H1 (cell line): ENCODE results near the gene CSNK1A1.

ENCODE experiments used
- ATF3 ChIP-seq: IDR thresholded peaks from 2 replicates; pipeline ENCODE4 v1.6.1; 2011; ENCODE audit warnings: low read depth, mild to moderate bottlenecking, low read length; ENCODE audit not compliant: insufficient read depth
- CHD1 ChIP-seq: IDR thresholded peaks from 2 replicates; pipeline ENCODE4 v1.6.1; 2012; ENCODE audit warnings: low read depth, low read length, improper control_type of control experiment
- EGR1 ChIP-seq: IDR thresholded peaks from 2 replicates; pipeline ENCODE4 v1.6.1; 2011; ENCODE audit warnings: low read depth, low read length, borderline replicate concordance
- EZH2 ChIP-seq: fragments of 200-600 bp; sonication (generic); IDR thresholded peaks from 2 replicates; pipeline ENCODE4 v1.7.1; 2012; ENCODE audit warnings: low read depth, mild to moderate bottlenecking, moderate library complexity, low read length, inconsistent platforms; ENCODE audit not compliant: severe bottlenecking
- JUN ChIP-seq: IDR thresholded peaks from 2 replicates; pipeline ENCODE4 v1.6.1; 2011; ENCODE audit warnings: low read depth, mild to moderate bottlenecking, improper control_type of control experiment, low read length
- JUND ChIP-seq: IDR thresholded peaks from 2 replicates; pipeline ENCODE4 v1.6.1; 2011; ENCODE audit warnings: mild to moderate bottlenecking, improper control_type of control experiment, low read length
- POLR2AphosphoS5 ChIP-seq: IDR thresholded peaks from 2 replicates; pipeline ENCODE4 v1.6.1; 2011; ENCODE audit warnings: low read depth, low read length
- SIN3A ChIP-seq, 2 experiments: IDR thresholded peaks in 1 of 2; conservative IDR thresholded peaks in 1 of 2; 2 replicates each; pipeline ENCODE4 v1.6.1; 2011 to 2012; ENCODE audit warnings: low read length in 2 of 2, improper control_type of control experiment in 1 of 2, low read depth in 1 of 2, mild to moderate bottlenecking in 1 of 2
- SRF ChIP-seq: IDR thresholded peaks from 2 replicates; pipeline ENCODE4 v1.6.1; 2011; ENCODE audit warnings: mild to moderate bottlenecking, low read depth, low read length, moderate library complexity
- TF ChIP-seq, protein P1 (sequence below), 3 experiments: IDR thresholded peaks; 1 replicate in 2 of 3; 2 replicates in 1 of 3; pipeline versions ENCODE4 v1.5.1 to v1.6.1; 2011; ENCODE audit warnings: low read length in 3 of 3, mild to moderate bottlenecking in 3 of 3, inconsistent platforms in 2 of 3, low read depth in 1 of 3, moderate library complexity in 1 of 3; ENCODE audit not compliant: insufficient read depth in 1 of 3; ENCODE audit errors: control extremely low read depth in 1 of 3

- no peak for TF ChIP-seq ATF3
- TF ChIP-seq, protein P1, sequence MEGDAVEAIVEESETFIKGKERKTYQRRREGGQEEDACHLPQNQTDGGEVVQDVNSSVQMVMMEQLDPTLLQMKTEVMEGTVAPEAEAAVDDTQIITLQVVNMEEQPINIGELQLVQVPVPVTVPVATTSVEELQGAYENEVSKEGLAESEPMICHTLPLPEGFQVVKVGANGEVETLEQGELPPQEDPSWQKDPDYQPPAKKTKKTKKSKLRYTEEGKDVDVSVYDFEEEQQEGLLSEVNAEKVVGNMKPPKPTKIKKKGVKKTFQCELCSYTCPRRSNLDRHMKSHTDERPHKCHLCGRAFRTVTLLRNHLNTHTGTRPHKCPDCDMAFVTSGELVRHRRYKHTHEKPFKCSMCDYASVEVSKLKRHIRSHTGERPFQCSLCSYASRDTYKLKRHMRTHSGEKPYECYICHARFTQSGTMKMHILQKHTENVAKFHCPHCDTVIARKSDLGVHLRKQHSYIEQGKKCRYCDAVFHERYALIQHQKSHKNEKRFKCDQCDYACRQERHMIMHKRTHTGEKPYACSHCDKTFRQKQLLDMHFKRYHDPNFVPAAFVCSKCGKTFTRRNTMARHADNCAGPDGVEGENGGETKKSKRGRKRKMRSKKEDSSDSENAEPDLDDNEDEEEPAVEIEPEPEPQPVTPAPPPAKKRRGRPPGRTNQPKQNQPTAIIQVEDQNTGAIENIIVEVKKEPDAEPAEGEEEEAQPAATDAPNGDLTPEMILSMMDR (IDR thresholded peaks at IDR 0.05; ENCODE audit: control extremely low read depth in 1 of 3, insufficient read depth in 1 of 3, low read depth in 1 of 3, low read length in 3 of 3), result no peak
- no peak for TF ChIP-seq EGR1
- TF ChIP-seq SIN3A (conservative IDR thresholded peaks at IDR 0.05 in 1 of 2, IDR thresholded peaks at IDR 0.05 in 1 of 2; ENCODE audit: low read depth in 1 of 2, low read length in 2 of 2), result no peak
- TF ChIP-seq CHD1, result no peak
- TF ChIP-seq JUND, result no peak
- no peak for TF ChIP-seq EZH2
- TF ChIP-seq JUN, result no peak
- no peak for TF ChIP-seq SRF
- no peak for TF ChIP-seq POLR2AphosphoS5
These were observed 79.6 kb downstream of the CSNK1A1 start for GRCh38 chr5:149471406-149472183.
